HL-60 (cell line): Measurements from ENCODE around the gene PBX1.
"Not testable (repeated sequence)": the region's sequence is repeated elsewhere in the genome, so short reads cannot be mapped to it uniquely, and the experiment has no call there.

Experiments
- DNase-seq, 2 experiments: peaks; one replicate each; pipeline ENCODE4 v3.0.0-alpha.2; 2010 to 2020; ENCODE audit warnings: low read depth in 1 of 2, low spot score in 1 of 2
- H3K27ac ChIP-seq: fragments of 250-450 bp; sonication (Bioruptor Pico); replicated peaks from 2 replicates; pipeline ENCODE4 v1.5.1; 2020; ENCODE audit warnings: mild to moderate bottlenecking, moderate library complexity
- H3K27me3 ChIP-seq: fragments of 250-450 bp; sonication (Bioruptor Pico); 2 replicates; pipeline ENCODE4 v1.5.1; 2021; ENCODE audit warnings: mild to moderate bottlenecking, moderate library complexity; ENCODE audit not compliant: insufficient read depth, poor library complexity, severe bottlenecking
- H3K4me3 ChIP-seq: replicated peaks from 2 replicates; pipeline ENCODE4 v1.5.1; 2011; ENCODE audit warnings: mild to moderate bottlenecking, control low read depth, low read length; ENCODE audit not compliant: insufficient read depth
- GABPA ChIP-seq: IDR thresholded peaks from 2 replicates; pipeline ENCODE4 v1.6.1; 2012; ENCODE audit warnings: low read depth
- POLR2AphosphoS5 ChIP-seq: IDR thresholded peaks from 2 replicates; pipeline ENCODE4 v1.6.1; 2012; ENCODE audit warnings: low read depth
- SPI1 ChIP-seq: IDR thresholded peaks from 2 replicates; pipeline ENCODE4 v1.6.1; 2012; ENCODE audit warnings: low read depth, mild to moderate bottlenecking, borderline replicate concordance
- TF ChIP-seq, protein P1 (sequence below): IDR thresholded peaks from 2 replicates; pipeline ENCODE4 v1.6.1; 2012; ENCODE audit warnings: low read depth; ENCODE audit not compliant: insufficient replicate concordance
- TF ChIP-seq, protein P2 (sequence below): IDR thresholded peaks from one replicate; pipeline ENCODE4 v1.5.1; 2011; ENCODE audit warnings: low read length, control low read depth, inconsistent platforms; ENCODE audit not compliant: insufficient read depth

PBX1 gene

DNA sequence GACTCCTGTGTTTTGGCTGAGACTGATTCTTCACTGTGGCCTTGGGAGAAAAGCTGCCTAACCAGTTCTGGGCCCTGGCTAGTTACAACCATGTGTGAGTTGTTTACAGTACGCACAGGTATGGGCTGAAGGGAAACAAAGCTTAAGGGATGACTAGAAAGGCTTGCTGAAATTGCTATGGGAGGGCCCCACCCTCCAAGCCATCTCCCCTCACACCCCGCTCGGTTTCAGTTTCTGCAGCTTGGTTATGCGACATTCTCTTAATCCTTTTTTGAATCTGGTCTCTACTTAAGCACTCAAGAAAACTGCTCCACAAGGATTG lies 43.1 kb downstream of the PBX1 start:
- Histone ChIP-seq H3K4me3 (no peak overlapping the region), H3K27ac (no peak overlapping the region), H3K27me3 (no peaks in the 10 kb centered on the region)
- no peak for DNase-seq
- TF ChIP-seq, protein P1, sequence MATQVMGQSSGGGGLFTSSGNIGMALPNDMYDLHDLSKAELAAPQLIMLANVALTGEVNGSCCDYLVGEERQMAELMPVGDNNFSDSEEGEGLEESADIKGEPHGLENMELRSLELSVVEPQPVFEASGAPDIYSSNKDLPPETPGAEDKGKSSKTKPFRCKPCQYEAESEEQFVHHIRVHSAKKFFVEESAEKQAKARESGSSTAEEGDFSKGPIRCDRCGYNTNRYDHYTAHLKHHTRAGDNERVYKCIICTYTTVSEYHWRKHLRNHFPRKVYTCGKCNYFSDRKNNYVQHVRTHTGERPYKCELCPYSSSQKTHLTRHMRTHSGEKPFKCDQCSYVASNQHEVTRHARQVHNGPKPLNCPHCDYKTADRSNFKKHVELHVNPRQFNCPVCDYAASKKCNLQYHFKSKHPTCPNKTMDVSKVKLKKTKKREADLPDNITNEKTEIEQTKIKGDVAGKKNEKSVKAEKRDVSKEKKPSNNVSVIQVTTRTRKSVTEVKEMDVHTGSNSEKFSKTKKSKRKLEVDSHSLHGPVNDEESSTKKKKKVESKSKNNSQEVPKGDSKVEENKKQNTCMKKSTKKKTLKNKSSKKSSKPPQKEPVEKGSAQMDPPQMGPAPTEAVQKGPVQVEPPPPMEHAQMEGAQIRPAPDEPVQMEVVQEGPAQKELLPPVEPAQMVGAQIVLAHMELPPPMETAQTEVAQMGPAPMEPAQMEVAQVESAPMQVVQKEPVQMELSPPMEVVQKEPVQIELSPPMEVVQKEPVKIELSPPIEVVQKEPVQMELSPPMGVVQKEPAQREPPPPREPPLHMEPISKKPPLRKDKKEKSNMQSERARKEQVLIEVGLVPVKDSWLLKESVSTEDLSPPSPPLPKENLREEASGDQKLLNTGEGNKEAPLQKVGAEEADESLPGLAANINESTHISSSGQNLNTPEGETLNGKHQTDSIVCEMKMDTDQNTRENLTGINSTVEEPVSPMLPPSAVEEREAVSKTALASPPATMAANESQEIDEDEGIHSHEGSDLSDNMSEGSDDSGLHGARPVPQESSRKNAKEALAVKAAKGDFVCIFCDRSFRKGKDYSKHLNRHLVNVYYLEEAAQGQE = no peak
- TF ChIP-seq POLR2AphosphoS5 = no peak
- no peak for TF ChIP-seq GABPA
- TF ChIP-seq, protein P2, sequence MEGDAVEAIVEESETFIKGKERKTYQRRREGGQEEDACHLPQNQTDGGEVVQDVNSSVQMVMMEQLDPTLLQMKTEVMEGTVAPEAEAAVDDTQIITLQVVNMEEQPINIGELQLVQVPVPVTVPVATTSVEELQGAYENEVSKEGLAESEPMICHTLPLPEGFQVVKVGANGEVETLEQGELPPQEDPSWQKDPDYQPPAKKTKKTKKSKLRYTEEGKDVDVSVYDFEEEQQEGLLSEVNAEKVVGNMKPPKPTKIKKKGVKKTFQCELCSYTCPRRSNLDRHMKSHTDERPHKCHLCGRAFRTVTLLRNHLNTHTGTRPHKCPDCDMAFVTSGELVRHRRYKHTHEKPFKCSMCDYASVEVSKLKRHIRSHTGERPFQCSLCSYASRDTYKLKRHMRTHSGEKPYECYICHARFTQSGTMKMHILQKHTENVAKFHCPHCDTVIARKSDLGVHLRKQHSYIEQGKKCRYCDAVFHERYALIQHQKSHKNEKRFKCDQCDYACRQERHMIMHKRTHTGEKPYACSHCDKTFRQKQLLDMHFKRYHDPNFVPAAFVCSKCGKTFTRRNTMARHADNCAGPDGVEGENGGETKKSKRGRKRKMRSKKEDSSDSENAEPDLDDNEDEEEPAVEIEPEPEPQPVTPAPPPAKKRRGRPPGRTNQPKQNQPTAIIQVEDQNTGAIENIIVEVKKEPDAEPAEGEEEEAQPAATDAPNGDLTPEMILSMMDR = no peak
- no peak for TF ChIP-seq SPI1

DNA sequence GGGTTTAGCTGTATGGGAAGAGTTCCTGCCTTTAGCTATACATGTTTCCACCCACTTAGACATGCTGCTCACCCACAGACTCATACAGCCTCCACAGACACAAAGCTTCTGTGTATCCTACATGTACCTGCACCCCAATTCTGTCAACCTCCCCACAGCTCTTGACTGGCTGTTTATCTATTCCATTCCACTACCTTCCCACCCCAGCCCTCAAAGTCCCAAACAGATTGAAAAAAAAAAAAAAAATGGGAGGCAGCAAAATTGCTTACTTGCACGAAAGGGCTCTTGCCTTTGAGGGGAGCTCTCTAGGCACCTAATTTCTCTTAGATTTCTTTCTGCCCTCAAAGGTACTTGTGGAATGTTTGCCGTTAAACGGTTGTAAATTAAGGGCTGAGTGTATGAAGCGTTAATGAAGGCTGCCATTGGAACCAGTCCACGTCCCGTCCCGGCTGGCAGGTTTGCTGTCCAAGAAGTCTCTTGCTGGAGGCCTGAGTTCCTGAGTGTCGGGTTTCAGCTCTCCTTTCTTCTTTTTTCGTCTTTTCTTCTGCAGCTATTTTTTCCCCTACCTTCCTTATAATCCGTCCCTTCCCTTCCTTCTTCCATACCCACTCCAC lies 43.6 kb downstream of the PBX1 start:
- no peak overlapping the region for H3K4me3 ChIP-seq
- TF ChIP-seq GABPA (no peak), SPI1 (no peak), POLR2AphosphoS5 (no peak)
- TF ChIP-seq, protein P2 = no peak
- TF ChIP-seq, protein P1 = no peak
- DNase-seq = no peak

DNA sequence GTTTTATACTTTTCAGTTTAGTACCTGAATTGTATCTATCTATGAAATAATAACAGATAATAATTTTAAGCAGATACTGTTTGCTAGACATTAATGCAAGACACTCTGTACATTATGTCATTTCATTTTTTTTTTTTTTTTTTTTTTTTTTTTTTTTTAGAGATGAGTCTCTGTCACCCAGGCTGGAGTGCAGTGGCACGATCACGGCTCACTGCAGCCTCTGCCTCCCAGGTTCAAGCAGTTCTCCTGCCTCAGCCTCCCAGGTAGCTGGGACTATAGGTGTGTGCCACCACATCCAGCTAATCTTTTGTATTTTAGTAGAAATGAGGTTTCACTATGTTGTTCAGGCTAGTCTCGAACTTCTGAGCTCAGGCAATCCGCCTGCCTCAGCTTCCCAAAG lies 44.8 kb downstream of the PBX1 start:
- not testable (repeated sequence) for DNase-seq, H3K4me3 ChIP-seq, H3K27ac ChIP-seq, H3K27me3 ChIP-seq

More for the DNA sequence above, 43.6 kb downstream of the PBX1 start:
- no peaks in the 10 kb centered on the region for H3K27me3 ChIP-seq
- no peak overlapping the region for H3K27ac ChIP-seq

DNA sequence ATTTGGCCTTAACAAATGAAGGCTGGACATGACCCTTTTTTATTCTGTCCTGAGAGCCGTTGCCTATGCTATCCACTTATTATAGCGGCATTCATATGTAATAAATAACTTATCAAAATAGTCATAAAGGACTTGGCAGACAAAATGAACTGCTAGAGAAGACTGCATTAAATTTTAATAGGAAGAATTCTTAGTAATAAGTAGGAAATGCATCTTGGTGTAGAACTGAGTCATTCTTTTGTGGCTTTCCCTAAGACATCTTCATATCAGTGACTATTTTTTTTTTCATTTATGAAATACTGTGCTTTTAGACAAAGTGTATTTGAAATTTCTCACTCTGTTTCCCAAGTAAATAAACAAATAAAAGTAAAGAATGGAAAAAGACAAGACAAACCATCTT lies 45.6 kb downstream of the PBX1 start:
- no peak overlapping the region for H3K4me3 ChIP-seq
- H3K27ac ChIP-seq = no peak overlapping the region
- no peak for DNase-seq
- TF ChIP-seq POLR2AphosphoS5 (no peak), GABPA (no peak), SPI1 (no peak)
- TF ChIP-seq, protein P2 = no peak
- TF ChIP-seq, protein P1 = no peak
- H3K27me3 ChIP-seq = no peaks in the 10 kb centered on the region
